Renal pelvis (tissue), 4 donors: Measurements from ENCODE around the gene TMPRSS2. TPM values are rescaled to one million over a fixed set of nuclear protein-coding genes. Genes with fewer than 3 reads are reported as not detected.
A peak's percentile ranks its signal among the peaks of the same experiment; 100 is the strongest.

Source experiments
- DNase-seq: peaks from one replicate; pipeline ENCODE4 v3.0.0-alpha.2; 2013
- polyA plus RNA-seq, 3 donors: library from polyadenylated mRNA; unstranded; fragments of 120-200 nt; gene quantifications; one replicate each; pipeline ENCODE4 v1.2.1, GENCODE V29; 2013; ENCODE audit not compliant: insufficient read length in 3 of 3

The TMPRSS2 gene
- polyA plus RNA-seq, 3 donors = 32.1 to 44.3 (median 37.0) TPM

GRCh38 chr21:41520560-41521442 is 12.8 kb upstream of the TMPRSS2 start:
- no peak for DNase-seq

GRCh38 chr21:41519806-41520559 is 12.0 kb upstream of the TMPRSS2 start:
- DNase-seq = no peak

DNA sequence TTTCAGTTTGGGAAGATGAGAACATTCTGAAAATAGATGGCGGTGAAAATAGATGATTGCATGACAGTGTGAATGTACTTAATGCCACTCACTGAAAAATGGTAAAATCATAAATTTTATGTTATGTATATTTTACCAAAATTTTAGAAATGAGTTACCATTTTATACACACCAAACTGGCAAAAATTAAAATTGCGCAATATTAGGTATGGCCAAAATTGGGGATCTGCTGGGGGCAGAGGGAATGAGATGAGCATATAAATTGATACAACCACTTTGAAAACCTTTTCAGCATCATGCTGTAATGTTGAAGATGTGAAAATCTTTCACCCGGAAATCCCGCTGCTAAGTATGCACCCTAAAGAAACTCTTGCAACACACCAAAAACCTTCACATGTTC is 10.8 kb upstream of the TMPRSS2 start:
- DNase-seq = no peak

DNA sequence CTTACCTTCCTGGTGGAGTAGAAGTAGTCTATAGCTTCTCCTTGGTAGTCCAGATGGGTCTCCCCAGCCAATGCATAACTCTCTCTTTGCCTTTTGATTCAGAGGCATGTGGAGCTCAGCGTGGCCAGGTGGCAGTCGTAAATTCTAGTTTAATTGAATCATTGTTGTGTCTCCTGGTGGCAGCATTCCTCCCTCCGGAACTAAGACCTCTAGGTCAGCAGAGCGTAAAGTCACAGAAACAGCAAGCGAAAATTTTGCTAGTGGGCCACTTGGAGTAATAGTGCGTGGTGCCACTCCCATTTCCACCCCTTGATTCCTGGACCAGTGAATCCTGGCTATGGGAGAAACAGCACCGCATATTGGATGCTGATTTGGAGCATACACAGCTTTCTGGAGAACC is 3.9 kb upstream of the TMPRSS2 start:
- DNase-seq = peak; percentile 81

DNA sequence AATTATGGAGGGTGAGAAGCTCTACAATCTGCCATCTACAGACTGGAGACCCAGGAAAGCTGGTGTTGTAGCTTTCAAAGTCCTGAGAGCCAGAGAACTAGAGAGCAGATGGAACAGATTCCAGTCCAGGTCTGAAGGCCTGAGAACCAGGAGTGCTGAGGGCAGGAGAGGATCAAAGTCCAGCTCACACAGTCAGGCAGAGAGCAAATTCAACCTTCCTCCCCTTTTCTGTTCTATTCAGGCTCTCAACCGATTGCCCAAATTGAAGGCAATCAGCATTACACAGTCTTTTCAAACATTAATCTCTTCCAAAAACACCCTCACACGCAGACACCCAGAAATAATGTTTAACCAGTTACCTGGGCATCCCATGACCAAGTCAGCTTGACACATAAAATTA is 2.5 kb upstream of the TMPRSS2 start:
- no peak for DNase-seq

GRCh38 chr21:41509733-41510132 is 1.8 kb upstream of the TMPRSS2 start:
- DNase-seq = no peak

DNA sequence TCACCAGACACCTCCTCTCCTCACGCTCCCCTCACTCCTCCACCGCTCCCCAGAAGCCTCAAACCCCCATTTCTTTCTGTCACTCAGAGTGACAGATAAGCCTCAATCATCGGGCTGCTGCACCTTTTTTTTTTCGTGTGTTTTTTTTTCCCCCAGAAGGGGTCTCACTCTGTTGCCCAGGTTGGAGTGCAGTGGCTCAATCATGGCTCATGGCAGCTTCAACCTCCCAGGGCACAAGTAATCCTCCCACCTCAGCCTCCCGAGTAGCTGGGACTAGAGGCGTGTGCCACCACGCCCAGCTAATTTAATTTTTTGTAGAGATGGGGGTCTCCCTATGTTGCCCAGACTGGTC is 1.2 kb upstream of the TMPRSS2 start:
- no peak for DNase-seq

DNA sequence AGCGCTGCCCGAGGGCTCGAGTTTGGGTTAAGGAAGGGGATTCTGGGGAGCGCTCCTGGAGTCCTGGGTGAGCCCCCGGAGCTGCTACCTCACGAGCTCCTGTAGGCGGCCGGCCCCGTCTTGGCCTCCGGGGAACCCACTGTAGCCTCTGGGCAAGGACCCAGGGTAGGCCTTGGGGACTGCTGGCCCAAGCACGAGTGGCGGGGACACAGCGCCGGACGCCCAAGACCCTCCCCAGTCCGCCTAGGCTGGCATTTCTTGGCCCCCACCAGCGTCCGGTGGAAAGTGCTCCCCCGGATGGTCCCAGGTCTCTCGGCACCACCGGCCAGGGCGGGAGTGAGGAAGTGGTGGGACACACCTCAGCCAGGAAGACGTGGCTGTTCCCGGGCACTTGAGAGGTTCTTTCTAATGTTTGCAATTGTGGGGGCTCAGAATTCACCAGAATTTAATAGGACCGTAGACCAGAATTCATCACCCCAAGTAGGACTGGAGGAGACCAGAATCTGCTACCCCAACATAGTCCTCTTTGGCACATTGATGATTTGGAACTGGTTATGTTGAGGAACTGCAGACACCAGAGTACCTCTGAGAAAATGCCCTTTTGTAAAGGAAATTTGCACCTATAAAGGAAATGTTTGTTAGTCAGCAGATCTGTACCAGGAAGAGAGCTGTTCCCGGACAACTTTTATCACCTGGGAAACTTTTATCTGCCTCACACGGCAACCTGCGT is 622 bp upstream of the TMPRSS2 start:
- no peak for DNase-seq

DNA sequence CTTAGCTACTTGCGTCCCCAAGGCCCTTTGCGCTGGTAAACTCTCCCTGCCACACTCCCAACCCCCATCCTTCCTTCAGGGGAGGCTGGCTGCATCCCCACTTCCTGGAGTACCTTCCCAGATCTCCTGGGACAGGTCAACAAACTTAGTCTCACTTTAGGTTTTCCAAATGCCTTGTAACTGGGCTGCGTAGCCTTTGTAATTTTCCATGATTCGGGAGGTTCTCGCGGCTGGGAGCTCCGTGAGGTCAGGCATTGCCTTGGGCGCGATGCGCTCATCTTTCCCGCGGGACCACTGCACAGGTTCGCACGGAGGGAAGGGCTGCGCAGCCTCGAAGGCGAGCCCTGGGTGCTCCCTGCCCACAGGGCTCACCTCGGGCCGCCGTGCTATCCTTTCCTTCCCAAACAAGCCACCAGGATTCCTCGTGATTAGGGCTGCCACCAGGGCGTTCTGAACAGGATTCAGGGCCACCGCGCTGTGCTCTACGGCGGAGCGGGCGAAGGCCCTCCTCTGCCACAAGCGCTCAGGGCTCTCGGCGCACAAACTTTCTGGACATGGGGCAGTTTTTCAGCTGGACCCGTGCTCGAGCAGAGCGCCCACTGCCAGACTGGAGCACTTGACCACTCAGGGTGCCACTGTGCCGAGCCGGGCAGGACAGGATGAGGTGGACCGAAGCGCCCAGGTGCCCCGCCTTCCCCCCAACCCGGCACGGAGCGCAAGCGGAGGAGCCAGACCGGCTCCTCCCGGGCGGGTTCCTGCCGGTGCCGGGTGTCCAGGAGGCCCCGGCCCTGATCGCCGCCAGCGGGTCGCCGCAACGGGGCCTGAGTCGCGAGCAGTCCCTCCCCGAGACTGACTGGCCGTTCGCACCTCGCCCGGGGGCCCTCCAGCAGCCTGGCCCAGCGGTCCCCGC is 1.1 kb downstream of the TMPRSS2 start:
- DNase-seq = no peak

- DNase-seq = no peak
Measured at GRCh38 chr21:41506005-41506594, 1.9 kb downstream of the TMPRSS2 start.

DNA sequence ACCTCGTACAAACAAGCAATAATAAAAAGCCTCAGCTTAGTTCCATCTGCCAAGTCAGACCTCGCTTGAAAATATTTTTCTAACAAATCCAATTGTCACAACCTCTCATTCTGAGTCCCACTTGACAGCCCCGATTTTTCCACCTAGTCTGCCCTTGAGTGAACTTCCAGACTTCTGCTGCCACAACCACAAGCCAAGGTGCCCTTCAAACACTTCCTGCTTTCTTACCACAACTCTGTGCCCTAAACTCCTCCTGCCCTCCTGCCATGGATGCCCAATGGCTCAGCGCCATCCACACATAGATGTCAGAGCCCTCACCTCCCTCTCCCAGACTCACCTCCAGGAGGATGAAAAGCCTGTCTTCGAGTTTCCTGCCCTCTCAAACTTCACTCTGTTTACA is 3.9 kb downstream of the TMPRSS2 start:
- DNase-seq = no peak

DNA sequence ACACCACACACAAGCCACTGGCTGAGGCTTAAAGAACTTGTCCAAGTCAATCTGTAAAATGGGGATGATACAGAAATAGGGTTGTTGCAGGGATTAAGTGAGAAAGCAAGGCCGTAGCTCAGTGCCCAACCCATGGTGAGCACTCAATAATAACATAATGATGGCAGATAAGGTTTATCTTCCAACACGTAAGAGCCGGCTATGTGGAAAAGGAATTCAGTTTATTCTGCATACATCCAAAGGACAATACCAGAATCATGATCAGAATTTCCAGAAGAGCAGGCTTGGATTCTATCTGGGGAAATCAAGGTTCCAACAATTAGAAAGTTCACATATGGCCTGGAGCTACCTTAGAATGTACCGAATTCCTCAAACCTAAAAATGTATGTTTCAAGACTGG is 4.6 kb downstream of the TMPRSS2 start:
- DNase-seq = no peak

DNA sequence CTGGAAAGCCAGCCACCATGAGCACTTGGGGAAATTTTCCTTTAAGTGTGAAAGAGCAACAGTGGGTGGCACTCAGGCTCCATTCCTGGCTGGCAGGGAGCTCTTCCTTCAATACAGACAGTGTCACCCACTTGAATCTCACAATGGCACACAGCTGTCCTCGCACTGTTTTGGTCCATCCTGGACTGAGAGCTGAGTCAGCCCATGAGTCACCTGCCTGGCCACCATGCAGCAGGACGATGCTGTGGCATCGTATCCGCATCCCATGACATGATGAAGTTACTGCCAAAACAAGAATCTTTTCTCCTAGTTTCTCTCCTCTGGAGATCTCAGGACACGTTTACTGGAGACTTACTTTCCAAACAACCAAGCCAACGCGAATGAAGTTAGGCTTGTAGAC is 6.0 kb downstream of the TMPRSS2 start:
- DNase-seq = no peak

DNA sequence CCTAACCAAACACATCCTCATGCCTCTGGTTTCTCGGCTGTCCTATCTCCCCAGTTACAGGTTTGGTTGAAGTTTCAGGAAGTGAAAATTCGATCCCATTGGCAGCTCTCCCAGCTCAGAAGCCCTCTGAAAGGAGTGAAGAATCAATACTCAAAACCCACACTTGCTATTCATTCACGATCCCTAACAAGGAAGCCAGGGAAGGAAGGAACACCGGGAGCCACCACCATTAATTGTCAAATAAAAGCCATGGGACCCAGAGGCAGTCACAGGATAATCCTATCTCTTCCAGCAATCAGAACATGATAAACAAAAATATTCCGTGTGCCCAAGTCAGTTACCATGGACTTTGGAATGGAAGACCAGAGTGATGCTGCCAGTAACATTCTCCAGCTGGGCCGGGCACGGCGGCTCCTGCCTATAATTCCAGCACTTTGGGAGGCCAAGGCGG is 7.0 kb downstream of the TMPRSS2 start:
- no peak for DNase-seq

DNA sequence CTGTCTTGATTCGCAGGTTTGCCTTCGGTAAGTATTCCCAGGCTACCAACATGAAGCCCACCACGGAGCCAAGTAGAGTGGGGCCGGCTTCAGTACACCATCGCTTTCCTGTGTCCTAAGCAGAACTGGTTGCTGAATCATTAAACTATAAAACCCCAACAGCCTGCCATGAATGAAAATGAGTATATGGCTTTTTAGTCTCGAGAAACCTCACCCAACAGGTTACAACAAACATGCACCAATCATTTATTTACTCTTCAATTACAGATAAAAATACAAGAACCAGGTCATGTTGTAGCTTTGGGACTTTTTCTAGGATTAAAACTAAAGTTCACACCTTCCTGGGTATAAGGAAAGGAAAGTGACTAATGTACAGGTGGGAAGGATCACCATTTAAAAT is 7.6 kb downstream of the TMPRSS2 start:
- no peak for DNase-seq

GRCh38 chr21:41499920-41500319 is 8.0 kb downstream of the TMPRSS2 start:
- no peak for DNase-seq

- no peak for DNase-seq
Measured at GRCh38 chr21:41497788-41498187, 10.2 kb downstream of the TMPRSS2 start.

- DNase-seq = no peak
Measured at GRCh38 chr21:41497008-41497407, 10.9 kb downstream of the TMPRSS2 start.

DNA sequence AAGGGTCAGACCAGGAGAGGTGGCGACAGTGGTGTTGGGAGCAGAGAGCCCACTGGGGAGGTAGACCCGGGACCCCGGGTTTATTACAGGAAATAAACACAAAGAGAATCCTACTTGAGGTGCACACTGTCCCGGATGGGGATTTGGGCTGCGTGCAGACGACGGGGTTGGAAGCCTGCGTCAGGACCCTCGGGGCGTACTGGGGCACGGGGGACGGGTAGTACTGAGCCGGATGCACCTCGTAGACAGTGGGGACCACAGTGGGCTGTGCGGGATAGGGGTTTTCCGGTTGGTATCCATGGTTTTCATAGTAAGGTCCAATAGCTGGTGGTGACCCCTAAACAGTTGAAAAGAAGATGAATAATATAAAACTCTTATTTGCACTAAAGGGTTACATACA is 13.7 kb downstream of the TMPRSS2 start:
- no peak for DNase-seq

GRCh38 chr21:41491412-41491811 is 16.5 kb downstream of the TMPRSS2 start:
- DNase-seq = no peak

DNA sequence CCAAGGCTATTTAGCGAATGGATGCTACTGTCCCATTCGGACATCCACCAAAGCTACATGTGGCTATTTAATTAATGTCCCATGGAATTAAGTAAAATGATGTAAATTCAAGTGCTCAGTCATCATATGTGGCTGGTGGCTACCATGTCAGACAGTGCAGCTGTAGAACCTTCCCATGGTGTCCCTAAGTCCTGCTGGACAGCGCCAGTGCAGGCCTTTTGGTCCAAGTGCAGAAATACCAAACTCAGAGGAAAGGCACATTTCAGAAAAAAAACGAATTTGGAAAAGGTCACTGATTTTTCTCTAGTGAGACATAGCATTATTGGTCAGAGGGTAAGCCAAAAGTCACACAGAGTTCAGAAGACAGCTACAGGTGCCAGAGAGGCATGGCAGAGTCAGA is 17.6 kb downstream of the TMPRSS2 start:
- DNase-seq = no peak
